ENCODE measurements around the gene CALCR. TPM values are rescaled to one million over a fixed set of nuclear protein-coding genes. Genes with fewer than 3 reads are reported as not detected.

CALCR gene
- total and polyA plus RNA-seq, 2 of the 4 experiments (the other 2 are of a cell fraction) = not detected

DNA sequence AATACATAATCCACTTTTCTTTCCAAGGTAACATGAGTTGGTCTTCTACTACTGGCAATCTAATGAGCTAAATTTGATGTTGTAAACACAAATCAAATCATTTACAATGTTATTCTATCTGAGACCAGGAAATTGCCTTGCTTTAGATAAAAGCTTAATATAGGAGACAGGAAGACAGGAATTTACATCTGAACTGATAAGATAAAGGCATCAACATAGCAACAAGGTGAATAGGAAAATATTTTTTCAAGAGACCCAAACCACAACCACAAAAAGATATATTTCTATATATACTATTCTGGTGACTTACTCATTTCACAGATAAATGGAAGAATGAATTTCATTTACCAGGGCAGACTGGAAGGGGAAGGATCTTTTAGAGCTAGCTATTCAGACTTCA is 46.3 kb upstream of the CALCR start:
- intact Hi-C loops (cut with micrococcal nuclease) (loop anchor here (5.0 kb wide), 1 partner anchor 601 kb away; no protein-coding TSS in a partner anchor), dilution Hi-C loops (cut with HindIII; ENCODE audit: low sequenced_read_pairs, unreplicated experiment) (no loop called here), in situ Hi-C loops (cut with MboI; ENCODE audit: low sequenced_read_pairs) (no loop called here)
- BruUV-seq (replicated peaks) = no TSS peak
- no peak overlapping the region for H2AK9ac ChIP-seq (replicated peaks; ENCODE audit: low read depth, low read length, poor library complexity)
- no peaks in the 10 kb centered on the region for H4K20me1 ChIP-seq (ENCODE audit: insufficient read depth, low read length)
- H3K27me3 ChIP-seq (ENCODE audit: control insufficient read depth, insufficient read depth, low read length) = no peaks in the 10 kb centered on the region
- H4K5ac ChIP-seq (ENCODE audit: low read depth, low read length) = no peak overlapping the region
- no peak overlapping the region for H3K18ac ChIP-seq (ENCODE audit: low read depth, low read length)
- H3K9me3 ChIP-seq (ENCODE audit: control insufficient read depth, insufficient read depth, low read length) = no peaks in the 10 kb centered on the region
- H2BK15ac ChIP-seq (ENCODE audit: low read depth, low read length) = no peak overlapping the region
- no peak for TF ChIP-seq RAD21 (IDR thresholded peaks at IDR 0.05; ENCODE audit: low read length)
- TF ChIP-seq USF2 (IDR thresholded peaks at IDR 0.05; ENCODE audit: low read depth, low read length) = no peak
- TF ChIP-seq ELK1 (IDR thresholded peaks at IDR 0.05; ENCODE audit: borderline replicate concordance, low read depth, low read length) = no peak
- no peak for TF ChIP-seq MAFK (IDR thresholded peaks at IDR 0.05; ENCODE audit: low read depth, low read length)
- TF ChIP-seq BHLHE40 (IDR thresholded peaks at IDR 0.05; ENCODE audit: low read depth, low read length) = no peak
- no peak for TF ChIP-seq NFE2L2 (IDR thresholded peaks at IDR 0.05; ENCODE audit: low read depth, low read length)
- no peak for TF ChIP-seq MXI1 (IDR thresholded peaks at IDR 0.05; ENCODE audit: borderline replicate concordance, low read depth, low read length)
- TF ChIP-seq FOS (IDR thresholded peaks at IDR 0.05; ENCODE audit: low read depth, low read length) = no peak
- no peak for TF ChIP-seq POLR2A (IDR thresholded peaks at IDR 0.05; ENCODE audit: low read depth, low read length)
- no peak for TF ChIP-seq CHD1 (IDR thresholded peaks at IDR 0.05; ENCODE audit: low read depth, low read length)
- TF ChIP-seq SMC3 (IDR thresholded peaks at IDR 0.05; ENCODE audit: low read depth, low read length) = no peak
- no peak for TF ChIP-seq MAZ (IDR thresholded peaks at IDR 0.05; ENCODE audit: borderline replicate concordance, low read depth, low read length)
- no peak overlapping the region for H3K14ac ChIP-seq (replicated peaks; ENCODE audit: low read depth, low read length)
- H2BK5ac ChIP-seq (ENCODE audit: low read depth, low read length, poor library complexity, severe bottlenecking) = no peak overlapping the region
- no peak overlapping the region for H2BK20ac ChIP-seq (ENCODE audit: low read depth, low read length)
- ChIA-PET POLR2A (ENCODE audit: unreplicated experiment) (no interaction called here), CTCF (interaction anchor here (1.3 kb wide), 1 partner anchor 8 kb away, joined by 3 read pairs; no protein-coding TSS in a partner anchor)
- H4K8ac ChIP-seq (ENCODE audit: low read depth in 2 of 2, low read length in 2 of 2) = no peak overlapping the region
- DNase-seq (no peak), ATAC-seq (ENCODE audit: low read depth) (no peak)
- H3K79me1 ChIP-seq (ENCODE audit: low read depth in 1 of 2, low read length in 2 of 2) = no peaks in the 10 kb centered on the region
- no peak overlapping the region for H3K4me2 ChIP-seq (ENCODE audit: low read depth, low read length)
- no peaks in the 10 kb centered on the region for H3K4me1 ChIP-seq (ENCODE audit: control insufficient read depth, insufficient read depth, low read length)
- H2BK120ac ChIP-seq (ENCODE audit: low read depth, low read length) = no peak overlapping the region
- no peak overlapping the region for H3K4ac ChIP-seq (ENCODE audit: low read depth, low read length)
- no peak overlapping the region for H2AK5ac ChIP-seq (ENCODE audit: low read depth, low read length)
- no peaks in the 10 kb centered on the region for H3K9me1 ChIP-seq (ENCODE audit: insufficient read depth, low read length)
- H3K27ac ChIP-seq (ENCODE audit: insufficient read depth, low read length) = no peak overlapping the region
- H3K56ac ChIP-seq (ENCODE audit: extremely low read depth, insufficient read depth, low read length) = no peak overlapping the region
- H3K9ac ChIP-seq (ENCODE audit: low read depth, low read length) = no peak overlapping the region
- H4K91ac ChIP-seq (ENCODE audit: insufficient read depth, low read depth, low read length) = no peak overlapping the region
- no peak overlapping the region for H3K4me3 ChIP-seq (ENCODE audit: insufficient read depth, low read depth, low read length)
- no peak overlapping the region for H3K23ac ChIP-seq (ENCODE audit: low read depth, low read length)
- no peaks in the 10 kb centered on the region for H3K36me3 ChIP-seq (ENCODE audit: control insufficient read depth, insufficient read depth, low read length)
- no peak overlapping the region for H2AFZ ChIP-seq (replicated peaks; ENCODE audit: low read length, poor library complexity)

All from IMR-90 (cell line).